HG02678 (cell line): ENCODE measurements around the gene ACSS3.

Experiments used
- ATAC-seq: cut with Tn5 transposase; IDR thresholded peaks from one replicate; pipeline ENCODE4 v1.9.1; 2021; ENCODE audit warnings: mild to moderate bottlenecking, moderate library complexity; ENCODE audit not compliant: unreplicated experiment

ACSS3 gene

GRCh38 chr12:81216739-81217138 is 138.9 kb downstream of the ACSS3 start:
- no peak for ATAC-seq

GRCh38 chr12:81221681-81222080 is 143.8 kb downstream of the ACSS3 start:
- ATAC-seq = no peak

- no peak for ATAC-seq
Observed at GRCh38 chr12:81222846-81223592, 145.1 kb downstream of the ACSS3 start.

GRCh38 chr12:81224626-81225025 is 146.7 kb downstream of the ACSS3 start:
- ATAC-seq = no peak

GRCh38 chr12:81229759-81230158 is 151.9 kb downstream of the ACSS3 start:
- no peak for ATAC-seq

- ATAC-seq = no peak
Observed at GRCh38 chr12:81231574-81232368, 153.9 kb downstream of the ACSS3 start.

GRCh38 chr12:81245458-81245857 is 167.6 kb downstream of the ACSS3 start:
- ATAC-seq = no peak

GRCh38 chr12:81245907-81246570 is 168.2 kb downstream of the ACSS3 start:
- ATAC-seq = no peak

- ATAC-seq = no peak
Observed at GRCh38 chr12:81249976-81250375, 172.1 kb downstream of the ACSS3 start.

- no peak for ATAC-seq
Observed at GRCh38 chr12:81252228-81252627, 174.3 kb downstream of the ACSS3 start.

- ATAC-seq = no peak
Observed at GRCh38 chr12:81253360-81253759, 175.5 kb downstream of the ACSS3 start.

GRCh38 chr12:81255456-81255855 is 177.6 kb downstream of the ACSS3 start:
- ATAC-seq = no peak

GRCh38 chr12:81255947-81256346 is 178.1 kb downstream of the ACSS3 start:
- ATAC-seq = no peak

GRCh38 chr12:81257947-81258551 is 180.2 kb downstream of the ACSS3 start:
- ATAC-seq = no peak

GRCh38 chr12:81259360-81259759 is 181.5 kb downstream of the ACSS3 start:
- no peak for ATAC-seq

GRCh38 chr12:81261508-81262207 is 183.8 kb downstream of the ACSS3 start:
- no peak for ATAC-seq

- no peak for ATAC-seq
Observed at GRCh38 chr12:81263072-81263471, 185.2 kb downstream of the ACSS3 start.

GRCh38 chr12:81270385-81270784 is 192.5 kb downstream of the ACSS3 start:
- ATAC-seq = no peak

- ATAC-seq = no peak
Observed at GRCh38 chr12:81274637-81275529, 197.0 kb downstream of the ACSS3 start.

- no peak for ATAC-seq
Observed at GRCh38 chr12:81284137-81284536, 206.3 kb downstream of the ACSS3 start.
